AG09319 (cell line): Measurements from ENCODE around the gene FHAD1.

ENCODE experiments used
- DNase-seq: peaks from one replicate; pipeline ENCODE4 v3.0.0-alpha.2; 2010; ENCODE audit warnings: low read depth; ENCODE audit errors: extremely low read depth
- CTCF ChIP-seq: IDR thresholded peaks from 2 replicates; pipeline ENCODE4 v1.5.1; 2011; ENCODE audit warnings: low read depth, mild to moderate bottlenecking, inconsistent platforms, low read length, moderate library complexity

FHAD1 gene

GRCh38 chr1:15413563-15414444 is 166.8 kb downstream of the FHAD1 start:
- DNase-seq, result no peak
- TF ChIP-seq CTCF, result no peak

- no peak for TF ChIP-seq CTCF
- DNase-seq, result no peak
Observed at GRCh38 chr1:15414445-15414983, 167.5 kb downstream of the FHAD1 start.

- no peak for TF ChIP-seq CTCF
- DNase-seq, result no peak
Observed at GRCh38 chr1:15417059-15417934, 170.3 kb downstream of the FHAD1 start.

- TF ChIP-seq CTCF, result no peak
- DNase-seq, result no peak
Observed at GRCh38 chr1:15418806-15419515, 171.9 kb downstream of the FHAD1 start.

- DNase-seq, result no peak
- TF ChIP-seq CTCF, result no peak
Observed at GRCh38 chr1:15420853-15421465, 173.9 kb downstream of the FHAD1 start.

GRCh38 chr1:15422871-15423270 is 175.8 kb downstream of the FHAD1 start:
- no peak for DNase-seq
- no peak for TF ChIP-seq CTCF
